Adrenal gland (tissue), 12 donors: Measurements from ENCODE around the gene TDRD10. TPM values are rescaled to one million over a fixed set of nuclear protein-coding genes. Genes with fewer than 3 reads are reported as not detected.

Experiments used
- DNase-seq, 7 donors: peaks; one replicate each; pipeline ENCODE4 v3.0.0-alpha.2; 2019 to 2020
- H3K27ac ChIP-seq, 5 donors: fragments of 200-600 bp; sonication (generic) in 4 of 5; 1 replicate in 3 of 5; 2 replicates in 2 of 5; pipeline versions ENCODE4 v1.5.1 to v1.8.0; 2016 to 2020; ENCODE audit warnings: mild to moderate bottlenecking in 1 of 5
- H3K27me3 ChIP-seq: fragments of 200-600 bp; 2 replicates; pipeline ENCODE4 v1.8.0; 2021
- H3K36me3 ChIP-seq, 2 donors: fragments of 200-600 bp; replicated peaks in 1 of 2; 1 replicate in 1 of 2; 2 replicates in 1 of 2; pipeline versions ENCODE4 v1.5.1 to v1.8.0; 2018 to 2022
- H3K4me1 ChIP-seq, 2 donors: fragments of 200-600 bp; replicated peaks in 1 of 2; 1 replicate in 1 of 2; 2 replicates in 1 of 2; pipeline versions ENCODE4 v1.5.1 to v1.8.0; 2018 to 2021
- H3K4me3 ChIP-seq, 4 donors: fragments of 200-600 bp; sonication (generic) in 3 of 4; one replicate each; pipeline ENCODE4 v1.5.1; 2016 to 2018
- H3K9me3 ChIP-seq, 3 donors: fragments of 200-600 bp; sonication (generic) in 1 of 3; replicated peaks in 1 of 3; 1 replicate in 2 of 3; 2 replicates in 1 of 3; pipeline versions ENCODE4 v1.5.1 to v1.8.0; 2016 to 2021
- POLR2A ChIP-seq, 2 donors: fragments of 450-650 bp; IDR thresholded peaks; one replicate each; pipeline ENCODE4 v1.6.1; 2017; ENCODE audit warnings: antibody characterized with exemption in 2 of 2, mild to moderate bottlenecking in 2 of 2, moderate library complexity in 1 of 2
- WGBS, 4 donors: extraction: QIAGEN DNeasy Blood & Tissue Kit in 2 of 4; methylation state at CpG; one replicate each; pipeline versions ENCODE4 v1.1.5 to v1.1.7; 2013 to 2017; 5-methylcytosine and 5-hydroxymethylcytosine counted together
- intact Hi-C, 2 donors: fragments of 100-400 bp; cut with DNase I; formaldehyde crosslinking; loops; one replicate each; pipeline versions ENCODE4 v1.14.1 to v1.15.0; 2022 to 2023
- polyA plus RNA-seq, 3 donors: library from polyadenylated mRNA; stranded (reverse); fragments of 200-250 nt in 2 of 3; fragments of 350-450 nt in 1 of 3; fragmentation: Illumina TruSeq in 1 of 3; extraction: RNeasy Lipid Tissue Mini Kit (QIAGEN cat#74804) in 1 of 3; gene quantifications; one replicate each; pipeline ENCODE4 v1.2.3, GENCODE V29; 2013 to 2014
- total RNA-seq, 9 donors: library from RNA; depleted of rRNA in 4 of 9; stranded (reverse); fragments of >200 nt in 4 of 9; fragments of 120-200 nt in 1 of 9; fragmentation: NEBNext Ultra II Directional in 1 of 9; extraction: Animal tissue kit (Norgen Biotek cat#: 25700) in 1 of 9; gene quantifications; one replicate each; pipeline versions ENCODE4 v1.1.0 to v1.2.4, GENCODE V29; 2013 to 2023
- TF ChIP-seq, protein P1 (sequence below), 6 experiments: fragments of 450-650 bp in 4 of 6; fragments of 200-600 bp in 2 of 6; sonication (generic) in 1 of 6; IDR thresholded peaks; 1 replicate in 5 of 6; 2 replicates in 1 of 6; pipeline versions ENCODE4 v1.5.1 to v1.8.0; 2016 to 2021; ENCODE audit warnings: antibody characterized with exemption in 6 of 6, mild to moderate bottlenecking in 2 of 6, moderate library complexity in 1 of 6
- donor health status: healthy with polysubstance abuse.
- donor health status: Bipolar disorder and iron deficiency.
- donor health status: DM: yes; HTN: yes; CAD: no.
- donor health status: DM: no; HTN: no; CAD: no.
- donor health status: DM: no; HTN: no; CAD: no.
- donor health status: DM: yes; HTN: yes; CAD: no.

The TDRD10 gene
- total and polyA plus RNA-seq, 12 donors, result 0.55 to 24.9 (median 3.6) TPM; not detected in 1

DNA sequence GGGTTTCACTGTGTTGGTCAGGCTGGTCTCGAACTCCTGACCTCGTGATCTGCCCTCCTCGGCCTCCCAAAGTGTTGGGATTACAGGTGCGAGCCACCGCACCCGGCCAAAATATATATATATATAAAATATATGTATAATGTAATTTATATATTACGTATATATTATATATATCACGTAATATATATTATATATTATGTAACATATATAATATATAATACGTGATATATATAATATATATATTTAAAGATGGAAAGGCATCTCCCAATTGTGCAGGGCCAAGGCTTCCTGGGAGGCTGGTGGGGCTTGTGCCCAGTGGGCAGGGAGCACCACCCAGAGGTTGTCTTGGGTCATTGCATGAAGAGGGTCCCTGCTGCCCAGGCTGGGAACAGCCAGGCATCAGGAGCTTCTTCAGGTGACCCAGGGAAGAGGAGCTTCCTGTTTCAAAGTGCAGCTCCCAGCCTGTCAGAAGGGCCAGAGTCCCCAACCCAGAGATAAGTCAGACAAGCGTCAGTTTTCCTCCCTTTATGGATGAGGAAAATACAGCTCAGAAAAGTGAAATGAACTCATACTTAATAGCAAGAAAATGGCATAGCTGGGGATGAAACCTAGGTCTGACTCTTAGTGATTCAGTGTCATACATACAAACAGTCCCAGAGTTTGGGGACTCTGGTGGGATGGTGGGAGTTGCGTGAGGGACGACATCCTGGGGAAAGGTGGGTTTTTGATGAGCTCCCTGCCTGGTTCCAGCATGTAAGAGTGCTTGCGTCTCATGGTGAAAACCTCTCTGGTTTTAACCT is 44.4 kb downstream of the TDRD10 start:
- Histone ChIP-seq H3K27ac (peak overlapping the region in 1 of 5 donors; percentile 50), H3K4me1 (peaks cover 8 to 19% of the 10 kb centered on the region in 2 donors), H3K9me3 (no peaks in the 10 kb centered on the region), H3K27me3 (no peaks in the 10 kb centered on the region), H3K4me3 (no peak overlapping the region), H3K36me3 (peaks cover 0 to 26% of the 10 kb centered on the region in 2 donors)
- intact Hi-C loops, result loop anchor here in 1 of 2 donors (5.0 kb wide), 1 partner anchor 59 kb away; no protein-coding TSS in a partner anchor
- DNase-seq, result peak; percentile 63 to 82 (median 73)
- TF ChIP-seq, protein P1, sequence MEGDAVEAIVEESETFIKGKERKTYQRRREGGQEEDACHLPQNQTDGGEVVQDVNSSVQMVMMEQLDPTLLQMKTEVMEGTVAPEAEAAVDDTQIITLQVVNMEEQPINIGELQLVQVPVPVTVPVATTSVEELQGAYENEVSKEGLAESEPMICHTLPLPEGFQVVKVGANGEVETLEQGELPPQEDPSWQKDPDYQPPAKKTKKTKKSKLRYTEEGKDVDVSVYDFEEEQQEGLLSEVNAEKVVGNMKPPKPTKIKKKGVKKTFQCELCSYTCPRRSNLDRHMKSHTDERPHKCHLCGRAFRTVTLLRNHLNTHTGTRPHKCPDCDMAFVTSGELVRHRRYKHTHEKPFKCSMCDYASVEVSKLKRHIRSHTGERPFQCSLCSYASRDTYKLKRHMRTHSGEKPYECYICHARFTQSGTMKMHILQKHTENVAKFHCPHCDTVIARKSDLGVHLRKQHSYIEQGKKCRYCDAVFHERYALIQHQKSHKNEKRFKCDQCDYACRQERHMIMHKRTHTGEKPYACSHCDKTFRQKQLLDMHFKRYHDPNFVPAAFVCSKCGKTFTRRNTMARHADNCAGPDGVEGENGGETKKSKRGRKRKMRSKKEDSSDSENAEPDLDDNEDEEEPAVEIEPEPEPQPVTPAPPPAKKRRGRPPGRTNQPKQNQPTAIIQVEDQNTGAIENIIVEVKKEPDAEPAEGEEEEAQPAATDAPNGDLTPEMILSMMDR (IDR thresholded peaks at IDR 0.05), result peak; percentile 77 to 87 (median 82)
- no peak for TF ChIP-seq POLR2A (IDR thresholded peaks at IDR 0.05)
- 69 to 79% (median 71%) methylated on average over 13 of the region's 13 CpGs for WGBS, 4 donors

DNA sequence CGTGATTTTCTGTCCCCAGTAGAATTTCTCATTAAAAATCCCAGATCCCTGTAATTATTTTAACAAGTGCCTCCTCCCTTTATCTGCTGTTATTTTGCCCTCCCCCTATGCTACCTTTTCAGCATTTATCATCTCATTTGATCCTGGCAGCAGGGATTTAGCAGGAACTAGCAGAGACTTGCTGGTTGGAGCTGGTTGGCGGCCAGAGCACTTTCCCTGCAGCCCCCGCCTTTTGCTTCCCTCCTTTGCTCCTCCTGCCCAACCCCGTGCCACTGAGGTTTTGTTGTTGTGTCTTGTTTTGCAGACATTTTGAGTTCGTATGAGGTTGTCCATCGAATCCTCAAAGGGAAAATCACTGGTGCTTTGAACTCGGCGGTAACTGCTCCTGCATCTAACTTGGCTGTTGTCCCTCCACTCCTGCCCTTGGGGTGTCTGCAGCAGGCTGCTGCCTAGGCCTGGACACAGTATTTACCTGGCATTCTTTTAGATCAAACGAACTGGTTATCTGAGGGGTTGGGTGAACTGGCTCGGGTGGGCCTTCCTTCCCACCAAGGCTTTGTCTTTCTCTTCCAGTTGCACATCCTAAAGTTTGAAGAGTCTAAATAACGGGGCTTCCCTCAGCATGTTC is 45.2 kb downstream of the TDRD10 start:
- H3K4me1 ChIP-seq, result peaks cover 8 to 19% of the 10 kb centered on the region in 2 donors
- TF ChIP-seq, protein P1 (IDR thresholded peaks at IDR 0.05), result no peak
- no peak for TF ChIP-seq POLR2A (IDR thresholded peaks at IDR 0.05)
- H3K4me3 ChIP-seq, result no peak overlapping the region
- no peaks in the 10 kb centered on the region for H3K9me3 ChIP-seq
- H3K36me3 ChIP-seq, result peaks cover 0 to 34% of the 10 kb centered on the region in 2 donors
- 77 to 82% (median 79%) methylated on average over 11 of the region's 11 CpGs for WGBS, 4 donors
- H3K27me3 ChIP-seq, result no peaks in the 10 kb centered on the region
- peak overlapping the region in 1 of 5 donors; percentile 66 for H3K27ac ChIP-seq
- intact Hi-C loops, result loop anchor here in 1 of 2 donors (5.0 kb wide), 1 partner anchor 60 kb away; no protein-coding TSS in a partner anchor
- no peak for DNase-seq

DNA sequence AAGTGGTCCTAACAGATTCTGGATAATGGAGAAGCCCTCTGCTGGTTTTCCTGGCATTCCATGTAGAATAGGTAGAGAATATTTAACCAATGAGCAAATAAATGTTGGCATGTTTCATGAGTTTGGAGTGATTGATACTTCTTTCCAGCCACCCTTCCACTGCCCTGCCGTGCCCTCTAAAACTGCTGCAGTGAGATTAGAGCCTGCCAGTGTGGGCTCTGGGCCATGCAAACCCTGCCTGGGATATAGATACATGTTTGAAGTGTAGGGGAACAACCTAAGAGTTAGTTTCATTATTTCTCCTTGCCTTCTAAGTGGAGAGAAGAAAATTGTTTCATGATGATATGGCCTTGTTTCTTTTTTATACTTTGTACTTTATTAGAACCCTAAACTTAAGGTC is 46.0 kb downstream of the TDRD10 start:
- Histone ChIP-seq H3K4me3 (no peak overlapping the region), H3K36me3 (peaks cover 0 to 42% of the 10 kb centered on the region in 2 donors), H3K4me1 (peaks cover 8 to 19% of the 10 kb centered on the region in 2 donors), H3K9me3 (no peaks in the 10 kb centered on the region), H3K27ac (peak overlapping the region in 2 of 5 donors; percentile 52 to 66), H3K27me3 (no peaks in the 10 kb centered on the region)
- DNase-seq, result peak in 4 of 7 donors; percentile 32 to 57 (median 42)
- intact Hi-C loops, result loop anchor here in 1 of 2 donors (5.0 kb wide), 1 partner anchor 61 kb away; no protein-coding TSS in a partner anchor
- TF ChIP-seq, protein P1 (IDR thresholded peaks at IDR 0.05), result no peak
- 11 to 33% (median 16%) methylated on average over 1 of the region's 1 CpG for WGBS, 4 donors

DNA sequence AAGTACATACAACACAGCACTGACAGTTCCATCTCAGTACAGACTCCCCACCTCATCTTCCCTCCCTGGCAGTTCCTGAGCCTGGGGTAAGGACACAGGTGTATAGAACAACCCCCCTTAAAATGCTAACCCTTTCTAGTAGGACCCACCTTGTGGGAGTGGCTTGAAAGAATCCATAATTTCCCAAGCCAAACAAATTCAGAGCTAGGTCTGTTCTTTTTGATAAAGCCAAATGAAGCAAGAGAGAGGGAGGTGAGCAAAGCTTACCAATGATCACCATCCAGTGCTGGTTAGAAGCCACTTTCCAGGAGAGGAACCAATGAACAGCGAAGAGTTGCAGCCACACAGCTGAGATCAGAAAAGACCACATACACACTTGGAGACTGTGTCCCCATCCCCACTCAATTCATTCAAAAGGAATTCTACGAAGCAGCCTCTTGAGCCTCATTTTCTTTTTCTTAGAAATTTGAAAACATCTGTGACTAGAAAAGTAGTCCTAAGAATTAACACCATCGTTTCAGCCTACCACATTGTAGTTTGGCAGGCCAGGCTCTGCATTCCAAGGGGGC is 47.3 kb downstream of the TDRD10 start:
- intact Hi-C loops, result loop anchor here in 1 of 2 donors (5.0 kb wide), 1 partner anchor 62 kb away; no protein-coding TSS in a partner anchor
- no peak for TF ChIP-seq POLR2A (IDR thresholded peaks at IDR 0.05)
- TF ChIP-seq, protein P1 (IDR thresholded peaks at IDR 0.05), result no peak
- no peak for DNase-seq
- no peaks in the 10 kb centered on the region for H3K27me3 ChIP-seq
- no peaks in the 10 kb centered on the region for H3K9me3 ChIP-seq
- H3K4me3 ChIP-seq, result no peak overlapping the region
- peaks cover 0 to 55% of the 10 kb centered on the region in 2 donors for H3K36me3 ChIP-seq
- H3K27ac ChIP-seq, result no peak overlapping the region
- H3K4me1 ChIP-seq, result peaks cover 8 to 24% of the 10 kb centered on the region in 2 donors
- WGBS, 4 donors, result 80 to 89% (median 87%) methylated on average over 3 of the region's 3 CpGs
